Naive B cell (primary cell): ENCODE measurements around the gene IFNL3. TPM values are rescaled to one million over a fixed set of nuclear protein-coding genes. Genes with fewer than 3 reads are reported as not detected.
A peak's percentile ranks its signal among the peaks of the same experiment; 100 is the strongest.
"Not testable (repeated sequence)": the region's sequence is repeated elsewhere in the genome, so short reads cannot be mapped to it uniquely, and the experiment has no call there.

Experiments used
- ATAC-seq, 2 donors: fragments of 150-1000 bp; cut with Tn5 transposase; 2 replicates each; pipeline ENCODE4 v1.10.0; 2021; ENCODE audit warnings: low read depth in 2 of 2, mild to moderate bottlenecking in 2 of 2, moderate library complexity in 2 of 2
- DNase-seq: peaks from one replicate; pipeline ENCODE4 v3.0.0; 2022
- H3K27ac Mint-ChIP-seq, 6 donors: one replicate each; pipeline ENCODE4 v1.8.0; 2020 to 2022; ENCODE audit warnings: mild to moderate bottlenecking in 6 of 6, mixed read lengths in 6 of 6, moderate library complexity in 5 of 6, inconsistent platforms in 2 of 6
- H3K27me3 Mint-ChIP-seq, 3 donors: one replicate each; pipeline ENCODE4 v1.8.0; 2021 to 2022; ENCODE audit warnings: mixed read lengths in 3 of 3, mild to moderate bottlenecking in 1 of 3
- H3K36me3 Mint-ChIP-seq, 2 donors: one replicate each; pipeline ENCODE4 v1.8.0; 2020 to 2022; ENCODE audit warnings: mixed read lengths in 2 of 2, inconsistent platforms in 1 of 2, mild to moderate bottlenecking in 1 of 2
- H3K4me1 Mint-ChIP-seq, 3 donors: one replicate each; pipeline ENCODE4 v1.8.0; 2020 to 2022; ENCODE audit warnings: mixed read lengths in 3 of 3, inconsistent platforms in 1 of 3, mild to moderate bottlenecking in 1 of 3, moderate library complexity in 1 of 3
- H3K4me3 Mint-ChIP-seq, 8 donors: one replicate each; pipeline ENCODE4 v1.8.0; 2020 to 2022; ENCODE audit warnings: mild to moderate bottlenecking in 8 of 8, mixed read lengths in 8 of 8, moderate library complexity in 8 of 8, inconsistent platforms in 2 of 8
- H3K9me3 Mint-ChIP-seq, 7 donors: one replicate each; pipeline ENCODE4 v1.8.0; 2020 to 2022; ENCODE audit warnings: mixed read lengths in 7 of 7, mild to moderate bottlenecking in 5 of 7, inconsistent platforms in 2 of 7, moderate library complexity in 1 of 7
- polyA plus RNA-seq, 6 donors: library from polyadenylated mRNA; unstranded; fragments of 300-500 nt; fragmentation: Illumina TruSeq; gene quantifications; one replicate each; pipeline ENCODE4 v1.2.3, GENCODE V29; 2021; ENCODE audit warnings: low read depth in 6 of 6

Gene IFNL3
- polyA plus RNA-seq, 6 donors from 2014 or later = not detected

DNA sequence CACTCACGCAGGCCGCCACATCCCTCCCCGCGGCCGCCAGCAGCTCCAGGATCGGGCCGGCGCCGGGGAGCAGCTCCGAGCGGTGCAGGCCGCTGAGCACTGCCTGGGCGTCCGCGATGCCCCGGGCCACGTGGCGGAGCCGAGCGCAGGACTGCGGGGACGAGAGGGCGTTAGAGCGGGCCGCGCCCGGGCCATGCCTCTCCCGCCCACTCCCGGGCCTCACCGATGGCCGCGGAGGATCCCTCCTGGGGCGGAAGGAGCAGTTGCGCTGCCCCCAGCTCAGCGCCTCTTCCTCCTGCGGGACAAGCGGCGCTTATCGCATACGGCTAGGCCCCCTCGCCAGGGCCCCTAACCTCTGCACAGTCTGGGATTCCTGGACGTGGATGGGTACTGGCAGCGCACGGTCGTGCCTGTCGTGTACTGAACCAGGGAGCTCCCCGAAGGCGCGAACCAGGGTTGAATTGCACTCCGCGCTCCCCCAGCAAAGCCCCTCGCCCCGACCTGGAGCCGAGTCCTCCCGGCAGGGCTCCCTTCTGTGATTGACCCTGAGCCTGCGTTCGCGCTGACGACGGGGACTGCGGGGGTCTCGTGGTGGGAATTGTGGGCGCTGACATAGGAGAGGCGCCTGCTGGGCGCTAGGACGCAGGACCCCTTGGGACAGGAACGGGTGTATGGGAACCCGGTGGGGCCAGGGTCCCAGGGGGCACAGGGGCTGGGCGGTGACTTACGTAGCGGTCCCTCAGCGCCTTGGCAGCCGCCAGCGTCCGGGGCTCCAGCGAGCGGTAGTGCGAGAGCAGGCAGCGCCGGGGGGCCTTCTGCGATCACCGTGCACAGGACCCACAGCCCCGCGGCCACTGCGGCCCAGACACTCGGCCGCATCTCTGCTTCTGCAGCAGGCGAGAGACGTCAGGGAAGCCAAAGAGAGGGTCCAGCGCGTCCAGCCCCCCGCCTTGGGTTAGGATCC, 3.2 kb upstream of the IFNL3 start:
- peaks cover 0 to 8% (median 2%) of the 10 kb centered on the region in 3 donors for H3K4me1 Mint-ChIP-seq
- DNase-seq (no peak), ATAC-seq (peak in 1 of 2 donors; percentile 25)
- no peaks in the 10 kb centered on the region for H3K36me3 Mint-ChIP-seq
- peak overlapping the region in 1 of 8 donors; percentile 70 for H3K4me3 Mint-ChIP-seq
- H3K27me3 Mint-ChIP-seq = peaks cover 8 to 46% (median 21%) of the 10 kb centered on the region in 3 donors
- peaks cover 0 to 2% (median 0%) of the 10 kb centered on the region in 7 donors for H3K9me3 Mint-ChIP-seq
- H3K27ac Mint-ChIP-seq = no peak overlapping the region

GRCh38 chr19:39246951-39247669, 2.3 kb upstream of the IFNL3 start:
- peaks cover 0 to 4% (median 2%) of the 10 kb centered on the region in 3 donors for H3K4me1 Mint-ChIP-seq
- peaks cover 0 to 2% (median 0%) of the 10 kb centered on the region in 7 donors for H3K9me3 Mint-ChIP-seq
- DNase-seq (no peak), ATAC-seq (peak; percentile 16 to 52)
- H3K4me3 Mint-ChIP-seq = peak overlapping the region in 5 of 8 donors; percentile 52 to 80 (median 68)
- no peaks in the 10 kb centered on the region for H3K36me3 Mint-ChIP-seq
- no peak overlapping the region for H3K27ac Mint-ChIP-seq
- peaks cover 8 to 46% (median 21%) of the 10 kb centered on the region in 3 donors for H3K27me3 Mint-ChIP-seq

DNA sequence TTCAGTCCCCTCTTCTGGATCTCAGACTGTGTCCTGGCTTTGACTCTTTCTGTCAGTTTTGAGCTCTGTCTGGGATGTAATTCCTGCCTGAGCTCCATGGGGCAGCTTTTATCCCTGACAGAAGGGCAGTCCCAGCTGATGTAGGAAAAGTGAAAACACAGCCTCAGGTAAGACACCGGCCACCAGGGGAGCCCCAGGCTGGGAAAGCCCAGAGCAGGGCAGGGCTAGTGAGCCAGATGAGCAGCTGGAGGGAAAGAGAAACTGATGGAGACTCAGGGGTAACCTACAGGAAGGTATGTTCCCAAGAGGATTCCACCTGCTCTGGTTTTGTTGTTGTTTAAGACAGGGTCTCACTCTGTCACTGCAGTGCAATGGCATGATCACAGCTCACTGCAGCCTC, 360 bp upstream of the IFNL3 start:
- H3K36me3 Mint-ChIP-seq, H3K4me1 Mint-ChIP-seq, H3K4me3 Mint-ChIP-seq, H3K27ac Mint-ChIP-seq, H3K9me3 Mint-ChIP-seq, DNase-seq: not testable (repeated sequence)
- peak in 1 of 2 donors; percentile 40 for ATAC-seq
- peaks cover 8 to 46% (median 21%) of the 10 kb centered on the region in 3 donors for H3K27me3 Mint-ChIP-seq

GRCh38 chr19:39243741-39244140, 1.1 kb downstream of the IFNL3 start:
- H3K4me1 Mint-ChIP-seq, DNase-seq, ATAC-seq, H3K27ac Mint-ChIP-seq, H3K4me3 Mint-ChIP-seq, H3K9me3 Mint-ChIP-seq, H3K36me3 Mint-ChIP-seq: not testable (repeated sequence)
- peaks cover under 1 to 36% (median 14%) of the 10 kb centered on the region in 3 donors for H3K27me3 Mint-ChIP-seq

DNA sequence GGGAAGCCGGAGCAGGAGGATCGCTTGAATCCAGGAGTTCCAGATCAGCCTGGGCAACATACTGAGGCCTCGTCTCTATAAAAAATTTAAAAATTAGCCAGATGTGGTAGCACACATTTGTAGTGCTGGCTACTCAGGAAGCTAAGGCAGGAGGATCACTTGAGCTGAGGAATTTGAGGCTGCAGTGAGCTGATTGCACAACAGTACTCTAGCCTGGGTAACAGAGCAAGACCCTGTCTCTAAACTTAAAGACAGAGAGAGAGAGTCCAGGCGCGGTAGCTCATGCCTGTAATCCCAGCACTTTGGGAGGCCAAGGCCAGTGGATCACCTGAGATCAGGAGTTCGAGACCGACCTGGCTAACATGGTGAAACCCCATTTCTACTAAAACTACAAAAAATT, 4.4 kb downstream of the IFNL3 start:
- peak overlapping the region in 2 of 6 donors; percentile 37 to 64 for H3K27ac Mint-ChIP-seq
- ATAC-seq = no peak
- peaks cover 0 to 17% (median 11%) of the 10 kb centered on the region in 3 donors for H3K27me3 Mint-ChIP-seq
- no peak overlapping the region for H3K4me3 Mint-ChIP-seq
- no peaks in the 10 kb centered on the region for H3K36me3 Mint-ChIP-seq
- no peaks in the 10 kb centered on the region for H3K9me3 Mint-ChIP-seq
- peaks cover 18 to 23% (median 20%) of the 10 kb centered on the region in 3 donors for H3K4me1 Mint-ChIP-seq
- no peak for DNase-seq

- Mint-ChIP-seq H3K9me3 (no peaks in the 10 kb centered on the region), H3K36me3 (no peaks in the 10 kb centered on the region), H3K4me1 (peaks cover 18 to 23% (median 20%) of the 10 kb centered on the region in 3 donors), H3K27me3 (peaks cover 0 to 9% (median 8%) of the 10 kb centered on the region in 3 donors), H3K4me3 (no peak overlapping the region), H3K27ac (peak overlapping the region in 2 of 6 donors; percentile 39 to 88)
- ATAC-seq (no peak), DNase-seq (no peak)
Observed at GRCh38 chr19:39238944-39239343, 5.9 kb downstream of the IFNL3 start.

- Mint-ChIP-seq H3K36me3 (no peaks in the 10 kb centered on the region), H3K4me1 (peaks cover 18 to 23% (median 20%) of the 10 kb centered on the region in 3 donors), H3K4me3 (peak overlapping the region; percentile 35 to 89 (median 74)), H3K27me3 (peaks cover 0 to 1% (median under 1%) of the 10 kb centered on the region in 3 donors), H3K9me3 (no peaks in the 10 kb centered on the region), H3K27ac (peak overlapping the region; percentile 26 to 92 (median 79))
- DNase-seq = no peak
- ATAC-seq = no peak
Observed at GRCh38 chr19:39238209-39238608, 6.6 kb downstream of the IFNL3 start.

- Mint-ChIP-seq H3K27me3 (no peaks in the 10 kb centered on the region), H3K9me3 (no peaks in the 10 kb centered on the region), H3K36me3 (no peaks in the 10 kb centered on the region), H3K4me3 (peak overlapping the region; percentile 35 to 89 (median 74)), H3K27ac (peak overlapping the region; percentile 60 to 92 (median 79)), H3K4me1 (peaks cover 18 to 23% (median 20%) of the 10 kb centered on the region in 3 donors)
- ATAC-seq (peak; percentile 83 to 94), DNase-seq (peak; percentile 14)
Observed at GRCh38 chr19:39237200-39238184, 7.3 kb downstream of the IFNL3 start.

GRCh38 chr19:39236527-39236926, 8.3 kb downstream of the IFNL3 start:
- Mint-ChIP-seq H3K27ac (peak overlapping the region in 3 of 6 donors; percentile 40 to 65 (median 44)), H3K9me3 (no peaks in the 10 kb centered on the region), H3K4me3 (peak overlapping the region in 2 of 8 donors; percentile 61 to 70), H3K27me3 (peaks cover 0 to 4% (median 0%) of the 10 kb centered on the region in 3 donors), H3K36me3 (no peaks in the 10 kb centered on the region), H3K4me1 (peaks cover 18 to 23% (median 20%) of the 10 kb centered on the region in 3 donors)
- DNase-seq (no peak), ATAC-seq (no peak)

GRCh38 chr19:39232708-39233107, 12.1 kb downstream of the IFNL3 start:
- no peak overlapping the region for H3K4me3 Mint-ChIP-seq
- ATAC-seq (no peak), DNase-seq (no peak)
- peaks cover 0 to 6% (median 0%) of the 10 kb centered on the region in 7 donors for H3K9me3 Mint-ChIP-seq
- H3K4me1 Mint-ChIP-seq = peaks cover 10 to 12% (median 10%) of the 10 kb centered on the region in 3 donors
- H3K36me3 Mint-ChIP-seq = no peaks in the 10 kb centered on the region
- no peak overlapping the region for H3K27ac Mint-ChIP-seq
- peaks cover 0 to 14% (median 1%) of the 10 kb centered on the region in 3 donors for H3K27me3 Mint-ChIP-seq

- Mint-ChIP-seq H3K36me3 (no peaks in the 10 kb centered on the region), H3K27ac (no peak overlapping the region), H3K4me1 (no peaks in the 10 kb centered on the region), H3K4me3 (no peak overlapping the region), H3K27me3 (peaks cover 8 to 28% (median 10%) of the 10 kb centered on the region in 3 donors), H3K9me3 (peaks cover 0 to 6% (median 0%) of the 10 kb centered on the region in 7 donors)
- ATAC-seq = no peak
- DNase-seq = no peak
Observed at GRCh38 chr19:39230096-39230764, 14.6 kb downstream of the IFNL3 start.

- no peak for DNase-seq
- ATAC-seq = no peak
- Mint-ChIP-seq H3K27me3 (peaks cover 34 to 47% (median 44%) of the 10 kb centered on the region in 3 donors), H3K27ac (peak overlapping the region in 1 of 6 donors; percentile 77), H3K9me3 (no peaks in the 10 kb centered on the region), H3K4me1 (peaks cover 0 to 4% (median 1%) of the 10 kb centered on the region in 3 donors), H3K36me3 (no peaks in the 10 kb centered on the region), H3K4me3 (peak overlapping the region in 1 of 8 donors; percentile 21)
Observed at GRCh38 chr19:39224910-39225309, 19.9 kb downstream of the IFNL3 start.
